ENCODE results near the gene AMPD1. TPM values are rescaled to one million over a fixed set of nuclear protein-coding genes. Genes with fewer than 3 reads are reported as not detected.

The AMPD1 gene
- total and polyA plus RNA-seq, 3 experiments from 2014 or later, result not detected

- ChIA-PET POLR2A (no interaction called here), CTCF (interaction anchor here (0.6 kb wide), 1 partner anchor 377 kb away, joined by 3 read pairs; no protein-coding TSS in a partner anchor)
- DNase-seq, result no peak
- no peaks in the 10 kb centered on the region for H3K27me3 ChIP-seq (ENCODE audit: insufficient read depth, low read length, poor library complexity, severe bottlenecking)
- no peak overlapping the region for H3K4me3 Mint-ChIP-seq
- peaks cover 4 to 17% (median 6%) of the 10 kb centered on the region in 3 donors for H3K4me1 Mint-ChIP-seq
- no peak overlapping the region for H3K27ac Mint-ChIP-seq
- H3K9me3 Mint-ChIP-seq, result no peaks in the 10 kb centered on the region
- no peak overlapping the region for H3K4me3 ChIP-seq (ENCODE audit: low read length)
- H3K9me3 ChIP-seq (ENCODE audit: low read length), result no peaks in the 10 kb centered on the region
- peaks cover 4 to 23% of the 10 kb centered on the region in 2 donors for H3K27me3 Mint-ChIP-seq
- no peak overlapping the region for H3K27ac ChIP-seq (ENCODE audit: low read depth, low read length)
- no peaks in the 10 kb centered on the region for H3K36me3 ChIP-seq (ENCODE audit: insufficient read depth, low read length)
- peaks cover 0 to 6% (median 0%) of the 10 kb centered on the region in 3 donors for H3K36me3 Mint-ChIP-seq
- peaks cover 6% of the 10 kb centered on the region for H3K4me1 ChIP-seq (ENCODE audit: insufficient read depth, low read length)
Measured at GRCh38 chr1:114666954-114667353, 28.4 kb downstream of the AMPD1 start.

- Mint-ChIP-seq H3K27me3 (peaks cover 9 to 36% of the 10 kb centered on the region in 2 donors), H3K9me3 (no peaks in the 10 kb centered on the region), H3K36me3 (no peaks in the 10 kb centered on the region), H3K4me3 (no peak overlapping the region), H3K4me1 (no peaks in the 10 kb centered on the region), H3K27ac (no peak overlapping the region)
- POLR2A ChIA-PET, result no interaction called here
- Histone ChIP-seq H3K27ac (ENCODE audit: low read depth, low read length) (no peak overlapping the region), H3K4me1 (ENCODE audit: insufficient read depth, low read length) (no peaks in the 10 kb centered on the region), H3K27me3 (ENCODE audit: insufficient read depth, low read length, poor library complexity, severe bottlenecking) (no peaks in the 10 kb centered on the region), H3K9me3 (ENCODE audit: low read length) (no peaks in the 10 kb centered on the region), H3K36me3 (ENCODE audit: insufficient read depth, low read length) (no peaks in the 10 kb centered on the region), H3K4me3 (ENCODE audit: low read length) (no peak overlapping the region)
- CTCF ChIA-PET, result interaction anchor here (1.0 to 1.2 kb wide), 2 partner anchors 9 to 12 kb away, joined by 3 to 4 read pairs; partner anchors contain the start of gene DENND2C
- DNase-seq, result no peak
Measured at GRCh38 chr1:114660238-114660637, 35.1 kb downstream of the AMPD1 start.

- CTCF ChIA-PET, result no interaction called here
- Histone ChIP-seq H3K27me3 (ENCODE audit: insufficient read depth, low read length, poor library complexity, severe bottlenecking) (no peaks in the 10 kb centered on the region), H3K9me3 (ENCODE audit: low read length) (no peaks in the 10 kb centered on the region), H3K27ac (ENCODE audit: low read depth, low read length) (no peak overlapping the region), H3K36me3 (ENCODE audit: insufficient read depth, low read length) (no peaks in the 10 kb centered on the region), H3K4me1 (ENCODE audit: insufficient read depth, low read length) (no peaks in the 10 kb centered on the region), H3K4me3 (ENCODE audit: low read length) (no peak overlapping the region)
- POLR2A ChIA-PET, result no interaction called here
- Mint-ChIP-seq H3K4me1 (no peaks in the 10 kb centered on the region), H3K27ac (no peak overlapping the region), H3K36me3 (no peaks in the 10 kb centered on the region), H3K27me3 (peaks cover 6 to 7% of the 10 kb centered on the region in 2 donors), H3K4me3 (no peak overlapping the region), H3K9me3 (no peaks in the 10 kb centered on the region)
- DNase-seq, result no peak
Measured at GRCh38 chr1:114651893-114652292, 43.5 kb downstream of the AMPD1 start.

GRCh38 chr1:114648503-114648902, 46.8 kb downstream of the AMPD1 start:
- peaks cover 0 to 4% of the 10 kb centered on the region in 2 donors for H3K27me3 Mint-ChIP-seq
- no peaks in the 10 kb centered on the region for H3K4me1 ChIP-seq (ENCODE audit: insufficient read depth, low read length)
- POLR2A ChIA-PET, result no interaction called here
- no peaks in the 10 kb centered on the region for H3K9me3 Mint-ChIP-seq
- no peaks in the 10 kb centered on the region for H3K9me3 ChIP-seq (ENCODE audit: low read length)
- DNase-seq, result no peak
- no peak overlapping the region for H3K27ac Mint-ChIP-seq
- peaks cover 5% of the 10 kb centered on the region for H3K27me3 ChIP-seq (ENCODE audit: insufficient read depth, low read length, poor library complexity, severe bottlenecking)
- CTCF ChIA-PET, result no interaction called here
- no peaks in the 10 kb centered on the region for H3K4me1 Mint-ChIP-seq
- H3K36me3 Mint-ChIP-seq, result no peaks in the 10 kb centered on the region
- H3K27ac ChIP-seq (ENCODE audit: low read depth, low read length), result no peak overlapping the region
- no peaks in the 10 kb centered on the region for H3K36me3 ChIP-seq (ENCODE audit: insufficient read depth, low read length)
- no peak overlapping the region for H3K4me3 Mint-ChIP-seq
- H3K4me3 ChIP-seq (ENCODE audit: low read length), result no peak overlapping the region

DNA sequence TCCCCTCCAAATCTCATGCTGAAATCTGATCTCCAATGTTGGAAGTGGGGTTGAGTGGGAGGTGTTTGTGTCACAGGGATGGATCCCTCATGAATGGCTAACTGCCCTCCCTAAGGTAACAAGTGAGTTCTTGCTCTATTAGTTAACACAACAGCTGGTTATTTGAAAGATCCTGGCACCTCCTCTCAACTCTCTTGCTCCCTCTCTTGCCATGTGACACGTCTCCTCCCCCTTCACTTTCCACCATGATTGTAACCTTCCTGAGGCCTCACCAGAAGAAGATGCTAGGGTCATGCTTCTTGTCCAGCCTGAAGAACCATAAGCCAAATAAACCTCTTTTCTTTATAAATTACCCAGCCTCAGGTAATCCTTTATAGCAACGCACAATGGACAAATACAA, 54.0 kb downstream of the AMPD1 start:
- POLR2A ChIA-PET, result no interaction called here
- no peaks in the 10 kb centered on the region for H3K36me3 Mint-ChIP-seq
- no peaks in the 10 kb centered on the region for H3K36me3 ChIP-seq (ENCODE audit: insufficient read depth, low read length)
- no peaks in the 10 kb centered on the region for H3K9me3 Mint-ChIP-seq
- no peak for DNase-seq
- H3K4me3 Mint-ChIP-seq, result no peak overlapping the region
- H3K4me3 ChIP-seq (ENCODE audit: low read length), result no peak overlapping the region
- no peaks in the 10 kb centered on the region for H3K9me3 ChIP-seq (ENCODE audit: low read length)
- no peak overlapping the region for H3K27ac ChIP-seq (ENCODE audit: low read depth, low read length)
- no peaks in the 10 kb centered on the region for H3K4me1 Mint-ChIP-seq
- no peaks in the 10 kb centered on the region for H3K4me1 ChIP-seq (ENCODE audit: insufficient read depth, low read length)
- CTCF ChIA-PET, result interaction anchor here (0.7 kb wide), 1 partner anchor 36 kb away, joined by 3 read pairs; no protein-coding TSS in a partner anchor
- H3K27ac Mint-ChIP-seq, result no peak overlapping the region
- peaks cover 5% of the 10 kb centered on the region for H3K27me3 ChIP-seq (ENCODE audit: insufficient read depth, low read length, poor library complexity, severe bottlenecking)
- peaks cover 3 to 5% of the 10 kb centered on the region in 2 donors for H3K27me3 Mint-ChIP-seq

DNA sequence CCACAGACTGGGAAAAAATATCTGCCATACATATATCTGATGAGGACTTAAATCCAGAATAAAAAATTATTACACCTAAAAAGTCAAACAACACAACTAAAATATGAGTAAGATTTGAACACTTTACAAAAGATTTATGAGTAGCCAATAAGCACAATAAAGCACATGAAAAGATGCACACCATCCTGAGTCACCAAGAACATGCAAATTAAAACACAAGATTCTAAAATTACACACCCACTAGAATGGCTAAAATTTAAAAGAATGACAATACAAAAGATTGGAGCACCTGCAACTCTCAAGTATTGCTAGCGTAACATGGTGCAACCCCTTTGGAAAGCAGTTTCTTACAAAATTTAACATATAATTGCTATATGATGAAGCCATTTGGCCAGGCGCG, 56.4 kb downstream of the AMPD1 start:
- CTCF ChIA-PET, result no interaction called here

GRCh38 chr1:114632427-114632826, 62.9 kb downstream of the AMPD1 start:
- CTCF ChIA-PET, result no interaction called here
- H3K4me3 Mint-ChIP-seq, result no peak overlapping the region

More for the DNA sequence above, 56.4 kb downstream of the AMPD1 start:
- Histone ChIP-seq H3K4me3 (ENCODE audit: low read length) (no peak overlapping the region), H3K27ac (ENCODE audit: low read depth, low read length) (no peak overlapping the region), H3K36me3 (ENCODE audit: insufficient read depth, low read length) (no peaks in the 10 kb centered on the region), H3K4me1 (ENCODE audit: insufficient read depth, low read length) (no peaks in the 10 kb centered on the region), H3K27me3 (ENCODE audit: insufficient read depth, low read length, poor library complexity, severe bottlenecking) (peaks cover under 1% of the 10 kb centered on the region), H3K9me3 (ENCODE audit: low read length) (no peaks in the 10 kb centered on the region)
- Mint-ChIP-seq H3K4me1 (no peaks in the 10 kb centered on the region), H3K27me3 (peaks cover 4 to 9% of the 10 kb centered on the region in 2 donors), H3K36me3 (no peaks in the 10 kb centered on the region), H3K4me3 (no peak overlapping the region), H3K9me3 (no peaks in the 10 kb centered on the region), H3K27ac (no peak overlapping the region)
- no peak for DNase-seq
- POLR2A ChIA-PET, result no interaction called here

DNA sequence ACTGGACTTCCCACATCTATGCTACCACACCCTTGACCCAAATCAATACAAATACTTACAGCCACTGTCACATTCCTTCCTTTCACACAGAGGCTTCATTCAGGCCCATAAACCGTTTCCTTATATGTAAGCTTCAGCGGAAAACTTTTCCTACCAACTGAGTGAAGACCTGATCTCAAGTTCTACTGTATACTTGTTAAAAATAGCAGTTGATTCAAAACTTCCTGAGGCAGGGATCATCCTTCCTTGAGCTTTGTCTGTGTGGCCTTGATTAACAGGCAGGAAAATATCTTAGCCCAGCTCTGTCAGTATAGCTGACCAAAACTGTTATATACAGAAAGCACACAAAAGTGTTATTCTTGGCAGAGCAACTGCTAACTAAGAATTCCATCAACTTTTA, 68.2 kb downstream of the AMPD1 start:
- peaks cover 5 to 14% (median 9%) of the 10 kb centered on the region in 5 donors for H3K9me3 Mint-ChIP-seq
- Histone ChIP-seq H3K9me3 (ENCODE audit: low read length) (no peaks in the 10 kb centered on the region), H3K36me3 (ENCODE audit: insufficient read depth, low read length) (no peaks in the 10 kb centered on the region), H3K27me3 (ENCODE audit: insufficient read depth, low read length, poor library complexity, severe bottlenecking) (no peaks in the 10 kb centered on the region), H3K27ac (ENCODE audit: low read depth, low read length) (no peak overlapping the region), H3K4me1 (ENCODE audit: insufficient read depth, low read length) (no peaks in the 10 kb centered on the region), H3K4me3 (ENCODE audit: low read length) (no peak overlapping the region)
- H3K36me3 Mint-ChIP-seq, result peaks cover 0 to 17% (median 0%) of the 10 kb centered on the region in 3 donors
- peak overlapping the region in 1 of 8 donors; percentile 11 for H3K27ac Mint-ChIP-seq
- no peak overlapping the region for H3K4me3 Mint-ChIP-seq
- H3K27me3 Mint-ChIP-seq, result peaks cover 9 to 31% of the 10 kb centered on the region in 2 donors
- DNase-seq, result no peak
- no peaks in the 10 kb centered on the region for H3K4me1 Mint-ChIP-seq
- CTCF ChIA-PET, result no interaction called here
- POLR2A ChIA-PET, result no interaction called here

More at GRCh38 chr1:114632427-114632826, 62.9 kb downstream of the AMPD1 start:
- peaks cover 6 to 14% (median 11%) of the 10 kb centered on the region in 5 donors for H3K9me3 Mint-ChIP-seq
- no peaks in the 10 kb centered on the region for H3K4me1 ChIP-seq (ENCODE audit: insufficient read depth, low read length)
- H3K27me3 ChIP-seq (ENCODE audit: insufficient read depth, low read length, poor library complexity, severe bottlenecking), result no peaks in the 10 kb centered on the region
- no peak for DNase-seq
- no peak overlapping the region for H3K4me3 ChIP-seq (ENCODE audit: low read length)
- no peaks in the 10 kb centered on the region for H3K4me1 Mint-ChIP-seq
- no peaks in the 10 kb centered on the region for H3K9me3 ChIP-seq (ENCODE audit: low read length)
- POLR2A ChIA-PET, result interaction anchor here (0.6 kb wide), 1 partner anchor 1409 kb away, joined by 6 read pairs; no protein-coding TSS in a partner anchor
- no peak overlapping the region for H3K27ac Mint-ChIP-seq
- no peaks in the 10 kb centered on the region for H3K36me3 ChIP-seq (ENCODE audit: insufficient read depth, low read length)
- H3K27me3 Mint-ChIP-seq, result peaks cover 14 to 29% of the 10 kb centered on the region in 2 donors
- H3K36me3 Mint-ChIP-seq, result peaks cover 0 to 19% (median 0%) of the 10 kb centered on the region in 3 donors
- no peak overlapping the region for H3K27ac ChIP-seq (ENCODE audit: low read depth, low read length)

Data from CD8-positive, alpha-beta memory T cell (primary cell).